Panc1 (cell line): ENCODE measurements around the gene MDM1.

Source experiments
- CTCF ChIP-seq: fragments of 450-650 bp; IDR thresholded peaks from 2 replicates; pipeline ENCODE4 v1.5.1; 2017; ENCODE audit warnings: mild to moderate bottlenecking
- POLR2AphosphoS5 ChIP-seq: IDR thresholded peaks from 2 replicates; pipeline ENCODE4 v1.6.1; 2012; ENCODE audit warnings: mild to moderate bottlenecking, low read depth, low read length, moderate library complexity
- SIN3A ChIP-seq: IDR thresholded peaks from 2 replicates; pipeline ENCODE4 v1.6.1; 2012; ENCODE audit warnings: low read depth, mild to moderate bottlenecking, low read length, moderate library complexity, borderline replicate concordance; ENCODE audit not compliant: insufficient read depth
- TCF7L2 ChIP-seq: IDR thresholded peaks from 2 replicates; pipeline ENCODE4 v1.6.1; 2011; ENCODE audit warnings: mild to moderate bottlenecking, low read depth, low read length, inconsistent platforms
- TF ChIP-seq, protein P1 (sequence below), 2 experiments: IDR thresholded peaks; 2 replicates each; pipeline ENCODE4 v1.6.1; 2011 to 2012; ENCODE audit warnings: low read depth in 2 of 2, control low read depth in 1 of 2, low read length in 1 of 2, mild to moderate bottlenecking in 1 of 2, moderate library complexity in 1 of 2; ENCODE audit not compliant: insufficient read depth in 1 of 2

DNA sequence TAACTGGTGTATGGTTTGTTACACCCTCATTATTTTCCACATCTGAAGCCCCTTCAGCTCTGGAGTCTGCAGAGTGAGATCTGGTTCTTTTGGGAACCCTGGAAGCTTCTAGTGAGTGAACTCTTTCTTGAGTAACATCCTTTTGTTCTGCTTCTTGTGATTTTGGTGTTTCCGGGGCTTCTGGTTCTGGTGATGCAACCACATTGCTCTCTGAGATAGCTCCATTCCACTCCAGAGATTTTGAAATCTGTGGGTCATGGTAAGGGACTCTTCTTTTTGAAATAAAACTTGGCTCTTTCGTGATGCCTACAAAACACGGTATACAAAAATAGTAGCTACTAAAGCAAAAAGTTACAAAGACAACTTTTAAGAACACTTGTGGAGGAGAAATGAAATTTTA is 5.4 kb downstream of the MDM1 start:
- TF ChIP-seq TCF7L2 (no peak), CTCF (no peak), POLR2AphosphoS5 (no peak), SIN3A (no peak)
- TF ChIP-seq, protein P1, sequence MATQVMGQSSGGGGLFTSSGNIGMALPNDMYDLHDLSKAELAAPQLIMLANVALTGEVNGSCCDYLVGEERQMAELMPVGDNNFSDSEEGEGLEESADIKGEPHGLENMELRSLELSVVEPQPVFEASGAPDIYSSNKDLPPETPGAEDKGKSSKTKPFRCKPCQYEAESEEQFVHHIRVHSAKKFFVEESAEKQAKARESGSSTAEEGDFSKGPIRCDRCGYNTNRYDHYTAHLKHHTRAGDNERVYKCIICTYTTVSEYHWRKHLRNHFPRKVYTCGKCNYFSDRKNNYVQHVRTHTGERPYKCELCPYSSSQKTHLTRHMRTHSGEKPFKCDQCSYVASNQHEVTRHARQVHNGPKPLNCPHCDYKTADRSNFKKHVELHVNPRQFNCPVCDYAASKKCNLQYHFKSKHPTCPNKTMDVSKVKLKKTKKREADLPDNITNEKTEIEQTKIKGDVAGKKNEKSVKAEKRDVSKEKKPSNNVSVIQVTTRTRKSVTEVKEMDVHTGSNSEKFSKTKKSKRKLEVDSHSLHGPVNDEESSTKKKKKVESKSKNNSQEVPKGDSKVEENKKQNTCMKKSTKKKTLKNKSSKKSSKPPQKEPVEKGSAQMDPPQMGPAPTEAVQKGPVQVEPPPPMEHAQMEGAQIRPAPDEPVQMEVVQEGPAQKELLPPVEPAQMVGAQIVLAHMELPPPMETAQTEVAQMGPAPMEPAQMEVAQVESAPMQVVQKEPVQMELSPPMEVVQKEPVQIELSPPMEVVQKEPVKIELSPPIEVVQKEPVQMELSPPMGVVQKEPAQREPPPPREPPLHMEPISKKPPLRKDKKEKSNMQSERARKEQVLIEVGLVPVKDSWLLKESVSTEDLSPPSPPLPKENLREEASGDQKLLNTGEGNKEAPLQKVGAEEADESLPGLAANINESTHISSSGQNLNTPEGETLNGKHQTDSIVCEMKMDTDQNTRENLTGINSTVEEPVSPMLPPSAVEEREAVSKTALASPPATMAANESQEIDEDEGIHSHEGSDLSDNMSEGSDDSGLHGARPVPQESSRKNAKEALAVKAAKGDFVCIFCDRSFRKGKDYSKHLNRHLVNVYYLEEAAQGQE (IDR thresholded peaks at IDR 0.05; ENCODE audit: insufficient read depth in 1 of 2, low read depth in 2 of 2, low read length in 1 of 2), result no peak
